HCT116 (cell line): ENCODE data around the gene ARRDC3. TPM values are rescaled to one million over a fixed set of nuclear protein-coding genes. Genes with fewer than 3 reads are reported as not detected.

ENCODE experiments used
- ATAC-seq: fragments of 200-7000 bp; cut with Tn5 transposase; 2 replicates; pipeline ENCODE4 v1.9.1; 2020; ENCODE audit warnings: mild to moderate bottlenecking, moderate library complexity
- BruUV-seq: library from RNA; stranded (reverse); fragments of 400-500 nt; replicated peaks from 2 replicates; lab custom pipeline; 2021; lab: Mats Ljungman, UMichigan
- CTCF ChIA-PET: fragments of 300-600 bp; sonication (Branson Sonifier 250); formaldehyde crosslinking; loops from one replicate; lab custom pipeline; 2021; ENCODE audit warnings: antibody characterized with exemption; lab: Charles Lee
- POLR2A ChIA-PET: fragments of 300-600, 350-600 bp; sonication (Branson Sonifier 250); formaldehyde crosslinking; loops from one replicate; lab custom pipeline; 2021; ENCODE audit warnings: antibody characterized with exemption; lab: Charles Lee
- RAD21 ChIA-PET, 2 experiments: fragments of 300-600 bp; sonication (Branson Sonifier 250); formaldehyde crosslinking; loops; one replicate each; lab custom pipeline; 2023; ENCODE audit warnings: low total read pairs in 2 of 2; ENCODE audit not compliant: uncharacterized antibody in 2 of 2, unreplicated experiment in 2 of 2, low non-redundant PET in 1 of 2; lab: Charles Lee
- DNase-seq: peaks from one replicate; pipeline ENCODE4 v3.0.0-alpha.2; 2010; ENCODE audit warnings: low read depth, low spot score
- H2AFZ ChIP-seq: fragments of 200-600 bp; shearing (Covaris generic), sonication (generic); 2 replicates; pipeline ENCODE4 v1.6.1; 2017; ENCODE audit warnings: low read depth, mixed run types, mixed read lengths, antibody characterized with exemption, low read length; ENCODE audit not compliant: poor library complexity, severe bottlenecking
- H3K27ac ChIP-seq: 2 replicates; pipeline ENCODE4 v1.5.1; 2012; ENCODE audit warnings: low read depth, low read length
- H3K27me3 ChIP-seq: fragments of 200-600 bp; sonication (generic); 2 replicates; pipeline ENCODE4 v1.6.1; 2016; ENCODE audit warnings: mixed run types, low read length, mixed read lengths; ENCODE audit not compliant: insufficient read depth
- H3K36me3 ChIP-seq, 2 experiments: fragments of 200-500 bp in 1 of 2; fragments of 200-600 bp in 1 of 2; sonication (Bioruptor generic) in 1 of 2; sonication (generic) in 1 of 2; 2 replicates each; pipeline versions ENCODE4 v1.5.1 to v1.6.1; 2014 to 2016; ENCODE audit warnings: low read length in 2 of 2, inconsistent platforms in 1 of 2, mixed read lengths in 1 of 2, mixed run types in 1 of 2; ENCODE audit not compliant: insufficient read depth in 2 of 2, control insufficient read depth in 1 of 2
- H3K4me1 ChIP-seq, 2 experiments: fragments of 200-600 bp in 1 of 2; sonication (generic) in 1 of 2; 2 replicates each; pipeline versions ENCODE4 v1.5.1 to v1.6.1; 2012 to 2017; ENCODE audit warnings: low read length in 2 of 2, inconsistent platforms in 1 of 2, mild to moderate bottlenecking in 1 of 2, mixed read lengths in 1 of 2, mixed run types in 1 of 2, moderate library complexity in 1 of 2; ENCODE audit not compliant: insufficient read depth in 2 of 2, control insufficient read depth in 1 of 2
- H3K4me2 ChIP-seq: fragments of 200-600 bp; sonication (generic); 2 replicates; pipeline ENCODE4 v1.6.1; 2017; ENCODE audit warnings: mixed run types, low read length, mixed read lengths
- H3K4me3 ChIP-seq, 2 experiments: fragments of 200-600 bp in 1 of 2; sonication (generic) in 1 of 2; replicated peaks in 1 of 2; 2 replicates each; pipeline ENCODE4 v1.5.1; 2011 to 2016; ENCODE audit warnings: low read length in 2 of 2, control low read depth in 1 of 2, low read depth in 1 of 2, mild to moderate bottlenecking in 1 of 2, mixed read lengths in 1 of 2, mixed run types in 1 of 2
- H3K79me2 ChIP-seq: fragments of 200-600 bp; sonication (generic); 2 replicates; pipeline ENCODE4 v1.6.1; 2017; ENCODE audit warnings: mild to moderate bottlenecking, mixed run types, low read length, moderate library complexity, mixed read lengths; ENCODE audit not compliant: insufficient read depth
- H3K9ac ChIP-seq: fragments of 200-600 bp; sonication (generic); 2 replicates; pipeline ENCODE4 v1.6.1; 2016; ENCODE audit warnings: low read length, mixed read lengths
- H3K9me2 ChIP-seq: fragments of 200-600 bp; sonication (generic), shearing (Covaris generic); 2 replicates; pipeline ENCODE4 v1.6.1; 2017; ENCODE audit warnings: mixed run types, mild to moderate bottlenecking, moderate library complexity; ENCODE audit not compliant: insufficient read depth
- H3K9me3 ChIP-seq, 2 experiments: fragments of 200-500 bp in 1 of 2; fragments of 200-600 bp in 1 of 2; sonication (Bioruptor generic) in 1 of 2; sonication (generic) in 1 of 2; 2 replicates each; pipeline ENCODE4 v1.6.1; 2014 to 2017; ENCODE audit warnings: low read length in 2 of 2, mixed read lengths in 2 of 2, inconsistent platforms in 1 of 2, low read depth in 1 of 2, mild to moderate bottlenecking in 1 of 2, mixed run types in 1 of 2, moderate library complexity in 1 of 2; ENCODE audit not compliant: control insufficient read depth in 1 of 2, insufficient read depth in 1 of 2
- H4K20me1 ChIP-seq: fragments of 200-600 bp; sonication (generic), shearing (Covaris generic); 2 replicates; pipeline ENCODE4 v1.6.1; 2017; ENCODE audit warnings: mixed run types, mild to moderate bottlenecking, moderate library complexity; ENCODE audit not compliant: insufficient read depth
- CBX3 ChIP-seq: IDR thresholded peaks from 2 replicates; pipeline ENCODE4 v1.6.1; 2012; ENCODE audit warnings: low read depth
- CEBPB ChIP-seq: IDR thresholded peaks from 2 replicates; pipeline ENCODE4 v1.6.1; 2012; ENCODE audit warnings: low read depth
- EGR1 ChIP-seq: IDR thresholded peaks from 2 replicates; pipeline ENCODE4 v1.6.1; 2012; ENCODE audit warnings: low read depth
- EZH2phosphoT487 ChIP-seq: fragments of 200-600 bp; IDR thresholded peaks from 2 replicates; pipeline ENCODE4 v1.6.1; 2018; ENCODE audit warnings: antibody characterized with exemption, borderline replicate concordance
- FOSL1 ChIP-seq: IDR thresholded peaks from 2 replicates; pipeline ENCODE4 v1.6.1; 2012; ENCODE audit warnings: low read depth
- JUND ChIP-seq: IDR thresholded peaks from 2 replicates; pipeline ENCODE4 v1.6.1; 2012
- MAX ChIP-seq: IDR thresholded peaks from 2 replicates; pipeline ENCODE4 v1.6.1; 2012
- POLR2A ChIP-seq: IDR thresholded peaks from 2 replicates; pipeline ENCODE4 v1.7.0; 2011; ENCODE audit warnings: borderline replicate concordance; ENCODE audit not compliant: insufficient read depth, insufficient read length; ENCODE audit errors: extremely low read depth
- RAD21 ChIP-seq: IDR thresholded peaks from 2 replicates; pipeline ENCODE4 v1.6.1; 2012; ENCODE audit warnings: low read depth, mild to moderate bottlenecking
- REST ChIP-seq: IDR thresholded peaks from 2 replicates; pipeline ENCODE4 v1.6.1; 2012; ENCODE audit warnings: low read depth
- SIN3A ChIP-seq: IDR thresholded peaks from 2 replicates; pipeline ENCODE4 v1.6.1; 2012; ENCODE audit warnings: low read depth
- SRF ChIP-seq: IDR thresholded peaks from 2 replicates; pipeline ENCODE4 v1.6.1; 2012; ENCODE audit warnings: low read depth
- TCF7L2 ChIP-seq: IDR thresholded peaks from 2 replicates; pipeline ENCODE4 v1.7.0; 2011; ENCODE audit warnings: borderline replicate concordance, inconsistent platforms; ENCODE audit not compliant: insufficient read depth, insufficient read length; ENCODE audit errors: extremely low read depth
- YY1 ChIP-seq: IDR thresholded peaks from 2 replicates; pipeline ENCODE4 v1.6.1; 2011; ENCODE audit warnings: low read length, low read depth, moderate library complexity, mild to moderate bottlenecking; ENCODE audit not compliant: insufficient replicate concordance; ENCODE audit errors: extremely low read depth
- ZBTB33 ChIP-seq: IDR thresholded peaks from 2 replicates; pipeline ENCODE4 v1.6.1; 2011; ENCODE audit warnings: mild to moderate bottlenecking, low read length, moderate library complexity; ENCODE audit not compliant: insufficient replicate concordance; ENCODE audit errors: extremely low read depth
- ZFX ChIP-seq: fragments of 450-650 bp; IDR thresholded peaks from 2 replicates; pipeline ENCODE4 v1.6.1; 2017
- intact Hi-C: fragments of 100-400 bp; cut with micrococcal nuclease; formaldehyde crosslinking; loops from 2 replicates; pipeline ENCODE4 v1.10.0; 2022
- total RNA-seq: library from RNA; stranded (reverse); gene quantifications from one replicate; pipeline ENCODE4 v1.2.1, GENCODE V29; 2021; ENCODE audit not compliant: unreplicated experiment
- TF ChIP-seq, protein P1 (sequence below), 3 experiments: fragments of 200-600 bp in 1 of 3; sonication (generic) in 1 of 3; IDR thresholded peaks in 2 of 3; conservative IDR thresholded peaks in 1 of 3; 2 replicates each; pipeline ENCODE4 v1.5.1; 2012 to 2017; ENCODE audit warnings: low read depth in 2 of 3, low read length in 2 of 3, antibody characterized with exemption in 1 of 3, borderline replicate concordance in 1 of 3, control low read depth in 1 of 3, mild to moderate bottlenecking in 1 of 3, mixed read lengths in 1 of 3, mixed run types in 1 of 3, moderate library complexity in 1 of 3; ENCODE audit not compliant: insufficient read depth in 1 of 3
- TF ChIP-seq, protein P2 (sequence below): IDR thresholded peaks from 2 replicates; pipeline ENCODE4 v1.6.1; 2012

The ARRDC3 gene
- total RNA-seq, 1 experiment from 2014 or later, result 41.5 TPM

- no peak for ATAC-seq
- Histone ChIP-seq H3K36me3 (no peaks in the 10 kb centered on the region; a peak in 1 of 4 replicates), H3K9ac (peak overlapping the region; percentile 89), H2AFZ (peak overlapping the region; percentile 24), H3K27me3 (no peaks in the 10 kb centered on the region), H3K9me2 (no peaks in the 10 kb centered on the region), H3K4me2 (peak overlapping the region; percentile 82), H4K20me1 (no peaks in the 10 kb centered on the region), H3K4me3 (peak overlapping the region; percentile 67 to 77), H3K79me2 (peaks cover 29% of the 10 kb centered on the region), H3K4me1 (peaks cover 7 to 13% of the 10 kb centered on the region in 2 experiments; a peak in 3 of 4 replicates), H3K9me3 (no peaks in the 10 kb centered on the region), H3K27ac (peak overlapping the region; percentile 93; the same call in 1 of the 2 replicates)
- DNase-seq, result peak; percentile 94
- ChIA-PET POLR2A (interaction anchor here (1.0 to 1.6 kb wide), 3 partner anchors 35 to 165 kb away, joined by 4 read pairs; no protein-coding TSS in a partner anchor), CTCF (interaction anchor here (0.8 to 5.3 kb wide), 31 partner anchors 9 to 582 kb away, joined by 3 to 111 read pairs (median 4); no protein-coding TSS in a partner anchor), RAD21 (interaction anchor here (0.6 to 2.4 kb wide), 12 partner anchors 102 to 523 kb away, joined by 3 to 17 read pairs (median 4); no protein-coding TSS in a partner anchor)
- intact Hi-C loops, result loop anchor here (1.0 to 10.0 kb wide), 4 partner anchors 159 to 520 kb away; no protein-coding TSS in a partner anchor
- BruUV-seq, result no TSS peak
- TF ChIP-seq MAX (no peak; the same call in 1 of the 2 replicates), SIN3A (no peak), CEBPB (no peak), TCF7L2 (no peak), ZFX (no peak), EZH2phosphoT487 (no peak), RAD21 (peak; percentile 100), SRF (no peak), EGR1 (no peak), YY1 (no peak), CBX3 (no peak), FOSL1 (0 out of 2 replicates have a peak, but pooled peaks have one; percentile 14), JUND (no peak; the same call in 1 of the 2 replicates), POLR2A (no peak), ZBTB33 (no peak), REST (no peak)
- TF ChIP-seq, protein P1, sequence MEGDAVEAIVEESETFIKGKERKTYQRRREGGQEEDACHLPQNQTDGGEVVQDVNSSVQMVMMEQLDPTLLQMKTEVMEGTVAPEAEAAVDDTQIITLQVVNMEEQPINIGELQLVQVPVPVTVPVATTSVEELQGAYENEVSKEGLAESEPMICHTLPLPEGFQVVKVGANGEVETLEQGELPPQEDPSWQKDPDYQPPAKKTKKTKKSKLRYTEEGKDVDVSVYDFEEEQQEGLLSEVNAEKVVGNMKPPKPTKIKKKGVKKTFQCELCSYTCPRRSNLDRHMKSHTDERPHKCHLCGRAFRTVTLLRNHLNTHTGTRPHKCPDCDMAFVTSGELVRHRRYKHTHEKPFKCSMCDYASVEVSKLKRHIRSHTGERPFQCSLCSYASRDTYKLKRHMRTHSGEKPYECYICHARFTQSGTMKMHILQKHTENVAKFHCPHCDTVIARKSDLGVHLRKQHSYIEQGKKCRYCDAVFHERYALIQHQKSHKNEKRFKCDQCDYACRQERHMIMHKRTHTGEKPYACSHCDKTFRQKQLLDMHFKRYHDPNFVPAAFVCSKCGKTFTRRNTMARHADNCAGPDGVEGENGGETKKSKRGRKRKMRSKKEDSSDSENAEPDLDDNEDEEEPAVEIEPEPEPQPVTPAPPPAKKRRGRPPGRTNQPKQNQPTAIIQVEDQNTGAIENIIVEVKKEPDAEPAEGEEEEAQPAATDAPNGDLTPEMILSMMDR (IDR thresholded peaks at IDR 0.05 in 2 of 3, conservative IDR thresholded peaks at IDR 0.05 in 1 of 3; ENCODE audit: borderline replicate concordance in 1 of 3, insufficient read depth in 1 of 3, low read depth in 2 of 3, low read length in 2 of 3), result peak; percentile 84 to 100 (median 98)
- TF ChIP-seq, protein P2, sequence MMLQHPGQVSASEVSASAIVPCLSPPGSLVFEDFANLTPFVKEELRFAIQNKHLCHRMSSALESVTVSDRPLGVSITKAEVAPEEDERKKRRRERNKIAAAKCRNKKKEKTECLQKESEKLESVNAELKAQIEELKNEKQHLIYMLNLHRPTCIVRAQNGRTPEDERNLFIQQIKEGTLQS, result no peak
Measured at GRCh38 chr5:91384671-91385430, 1.7 kb upstream of the ARRDC3 start.
